ENCODE data around the gene WWC1.

Gene WWC1

DNA sequence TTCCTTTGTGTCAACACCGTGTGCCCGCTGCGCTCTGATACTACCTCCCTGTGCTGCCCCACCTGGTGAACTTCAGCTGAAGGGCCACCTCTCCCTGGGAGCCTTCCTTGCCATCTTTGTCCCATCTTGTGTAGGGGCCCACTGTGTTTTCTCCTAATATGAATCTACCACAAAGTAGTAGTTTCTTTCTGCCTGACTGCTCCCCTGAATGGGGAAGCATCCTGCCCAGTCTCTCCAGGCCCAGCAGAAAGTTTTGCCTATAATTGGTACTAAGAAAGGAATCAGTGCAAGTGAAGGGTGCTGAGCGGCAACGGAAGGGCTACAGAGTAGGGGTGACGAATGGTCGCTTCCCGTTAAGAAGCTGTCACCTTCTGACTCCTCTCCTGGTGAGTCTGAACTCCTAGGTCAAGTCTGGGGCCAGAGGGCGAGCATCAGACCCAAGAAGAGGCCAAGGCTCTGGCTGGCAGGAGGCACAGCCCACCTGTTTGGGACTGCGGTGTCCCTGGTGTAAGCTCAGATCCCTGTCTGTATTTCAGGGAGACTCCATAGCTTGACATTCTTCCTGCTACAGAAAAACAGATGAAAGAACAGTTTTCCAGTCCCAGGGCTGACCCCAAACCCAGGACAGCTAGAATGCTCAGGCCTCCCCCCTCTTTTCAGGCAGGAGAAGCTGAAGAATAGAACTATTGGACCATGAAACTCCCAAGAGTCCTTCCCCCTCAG is 24.1 kb downstream of the WWC1 start:
- H3K36me3 ChIP-seq (replicated peaks; ENCODE audit: insufficient read depth, low read length) = no peaks in the 10 kb centered on the region
- no peak for DNase-seq
- H2AFZ ChIP-seq (ENCODE audit: low read length) = no peak overlapping the region
- no peaks in the 10 kb centered on the region for H3K9me3 ChIP-seq (replicated peaks; ENCODE audit: insufficient read depth, low read length)
- H3K27ac ChIP-seq (ENCODE audit: low read length) = no peak overlapping the region
- H3K4me3 ChIP-seq (ENCODE audit: low read length) = no peak overlapping the region
- H4K20me1 ChIP-seq (ENCODE audit: insufficient read depth, low read length) = peaks cover 4% of the 10 kb centered on the region; the same call in 1 of the 2 replicates
- no peak overlapping the region for H3K4me2 ChIP-seq (ENCODE audit: low read depth, low read length)
- peaks cover 6% of the 10 kb centered on the region; the same call in 1 of the 2 replicates for H3F3A ChIP-seq (ENCODE audit: insufficient read depth, low read length)
- peaks cover 7% of the 10 kb centered on the region for H3K4me1 ChIP-seq (ENCODE audit: low read length)
- H3K27me3 ChIP-seq (replicated peaks; ENCODE audit: insufficient read depth, low read length) = no peaks in the 10 kb centered on the region
- TF ChIP-seq, protein P1, sequence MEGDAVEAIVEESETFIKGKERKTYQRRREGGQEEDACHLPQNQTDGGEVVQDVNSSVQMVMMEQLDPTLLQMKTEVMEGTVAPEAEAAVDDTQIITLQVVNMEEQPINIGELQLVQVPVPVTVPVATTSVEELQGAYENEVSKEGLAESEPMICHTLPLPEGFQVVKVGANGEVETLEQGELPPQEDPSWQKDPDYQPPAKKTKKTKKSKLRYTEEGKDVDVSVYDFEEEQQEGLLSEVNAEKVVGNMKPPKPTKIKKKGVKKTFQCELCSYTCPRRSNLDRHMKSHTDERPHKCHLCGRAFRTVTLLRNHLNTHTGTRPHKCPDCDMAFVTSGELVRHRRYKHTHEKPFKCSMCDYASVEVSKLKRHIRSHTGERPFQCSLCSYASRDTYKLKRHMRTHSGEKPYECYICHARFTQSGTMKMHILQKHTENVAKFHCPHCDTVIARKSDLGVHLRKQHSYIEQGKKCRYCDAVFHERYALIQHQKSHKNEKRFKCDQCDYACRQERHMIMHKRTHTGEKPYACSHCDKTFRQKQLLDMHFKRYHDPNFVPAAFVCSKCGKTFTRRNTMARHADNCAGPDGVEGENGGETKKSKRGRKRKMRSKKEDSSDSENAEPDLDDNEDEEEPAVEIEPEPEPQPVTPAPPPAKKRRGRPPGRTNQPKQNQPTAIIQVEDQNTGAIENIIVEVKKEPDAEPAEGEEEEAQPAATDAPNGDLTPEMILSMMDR (IDR thresholded peaks at IDR 0.05; ENCODE audit: low read length) = no peak
- TF ChIP-seq EZH2 (optimal IDR thresholded peaks at IDR 0.05; ENCODE audit: low read depth, low read length) = no peak
- no peak for TF ChIP-seq EZH2phosphoT487 (IDR thresholded peaks at IDR 0.05; ENCODE audit: low read length)
- H3K79me2 ChIP-seq (ENCODE audit: low read length) = peaks cover 58% of the 10 kb centered on the region
- H3K9ac ChIP-seq (ENCODE audit: low read length) = no peak overlapping the region
- no peaks in the 10 kb centered on the region for H3K9me2 ChIP-seq (replicated peaks; ENCODE audit: insufficient read depth, low read length)

DNA sequence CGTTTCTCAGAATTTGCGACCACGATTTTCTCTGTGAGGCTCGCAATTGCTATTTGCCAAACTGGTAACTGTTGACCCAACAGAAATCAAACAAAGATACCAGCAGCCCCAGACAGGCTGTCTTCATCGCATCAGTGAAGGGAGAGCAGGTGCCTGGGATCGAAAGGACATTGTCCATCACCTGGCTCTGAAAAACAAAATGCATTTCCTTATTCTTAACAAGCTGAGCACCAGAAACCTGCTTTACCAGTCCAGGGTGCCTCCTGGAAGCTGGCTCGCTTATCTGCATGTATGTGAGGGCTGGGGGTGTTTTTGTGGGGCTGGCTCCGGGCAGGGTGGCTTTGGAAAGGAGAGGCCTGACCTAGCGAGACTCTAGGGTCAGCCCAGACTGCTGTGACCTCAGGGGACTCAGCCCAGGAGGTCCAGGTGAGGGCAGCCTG is 24.7 kb downstream of the WWC1 start:
- Histone ChIP-seq H3K4me2 (ENCODE audit: low read depth, low read length) (no peak overlapping the region), H3F3A (ENCODE audit: insufficient read depth, low read length) (peaks cover 6% of the 10 kb centered on the region; the same call in 1 of the 2 replicates), H3K9ac (ENCODE audit: low read length) (no peak overlapping the region), H2AFZ (ENCODE audit: low read length) (no peak overlapping the region), H3K4me1 (ENCODE audit: low read length) (peaks cover 7% of the 10 kb centered on the region), H3K79me2 (ENCODE audit: low read length) (peaks cover 58% of the 10 kb centered on the region), H3K9me2 (replicated peaks; ENCODE audit: insufficient read depth, low read length) (no peaks in the 10 kb centered on the region), H3K27me3 (replicated peaks; ENCODE audit: insufficient read depth, low read length) (no peaks in the 10 kb centered on the region), H3K9me3 (replicated peaks; ENCODE audit: insufficient read depth, low read length) (no peaks in the 10 kb centered on the region), H3K36me3 (replicated peaks; ENCODE audit: insufficient read depth, low read length) (no peaks in the 10 kb centered on the region), H3K27ac (ENCODE audit: low read length) (no peak overlapping the region), H4K20me1 (ENCODE audit: insufficient read depth, low read length) (peaks cover 4% of the 10 kb centered on the region; the same call in 1 of the 2 replicates), H3K4me3 (ENCODE audit: low read length) (no peak overlapping the region)
- DNase-seq = no peak
- no peak for TF ChIP-seq EZH2 (optimal IDR thresholded peaks at IDR 0.05; ENCODE audit: low read depth, low read length)
- TF ChIP-seq EZH2phosphoT487 (IDR thresholded peaks at IDR 0.05; ENCODE audit: low read length) = no peak
- TF ChIP-seq, protein P1 (IDR thresholded peaks at IDR 0.05; ENCODE audit: low read length) = no peak

DNA sequence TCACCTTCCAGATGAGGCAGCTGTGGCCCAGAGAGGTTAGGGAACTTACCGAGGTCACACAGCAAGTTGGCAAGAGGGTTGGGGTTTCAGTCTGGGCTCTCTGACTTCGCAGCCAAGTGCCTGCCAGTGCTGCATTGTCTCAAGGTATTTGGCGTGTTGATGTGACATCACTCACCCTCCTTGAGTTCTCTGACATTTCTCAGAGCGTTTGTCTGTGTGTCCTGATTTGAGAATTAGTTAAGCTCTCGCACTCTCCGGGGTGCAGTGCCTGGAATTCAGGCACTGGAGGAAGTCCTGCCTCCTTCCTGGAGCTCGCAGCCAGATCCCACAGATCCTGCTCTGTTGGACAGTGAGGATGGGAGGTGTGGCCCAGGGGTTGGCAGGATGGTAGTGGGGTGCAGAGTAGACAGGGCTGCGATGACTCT is 25.7 kb downstream of the WWC1 start:
- Histone ChIP-seq H3K27ac (ENCODE audit: low read length) (no peak overlapping the region), H3K9me2 (replicated peaks; ENCODE audit: insufficient read depth, low read length) (no peaks in the 10 kb centered on the region), H3K4me1 (ENCODE audit: low read length) (peaks cover 7% of the 10 kb centered on the region), H2AFZ (ENCODE audit: low read length) (no peak overlapping the region), H3K4me2 (ENCODE audit: low read depth, low read length) (no peak overlapping the region), H3K79me2 (ENCODE audit: low read length) (peaks cover 59% of the 10 kb centered on the region), H3K36me3 (replicated peaks; ENCODE audit: insufficient read depth, low read length) (no peaks in the 10 kb centered on the region), H3K4me3 (ENCODE audit: low read length) (no peak overlapping the region), H3K27me3 (replicated peaks; ENCODE audit: insufficient read depth, low read length) (no peaks in the 10 kb centered on the region), H3K9ac (ENCODE audit: low read length) (no peak overlapping the region), H3K9me3 (replicated peaks; ENCODE audit: insufficient read depth, low read length) (no peaks in the 10 kb centered on the region), H4K20me1 (ENCODE audit: insufficient read depth, low read length) (peaks cover 4% of the 10 kb centered on the region; the same call in 1 of the 2 replicates), H3F3A (ENCODE audit: insufficient read depth, low read length) (peaks cover 6% of the 10 kb centered on the region; the same call in 1 of the 2 replicates)
- TF ChIP-seq, protein P1 (IDR thresholded peaks at IDR 0.05; ENCODE audit: low read length) = no peak
- TF ChIP-seq EZH2phosphoT487 (IDR thresholded peaks at IDR 0.05; ENCODE audit: low read length) = no peak
- TF ChIP-seq EZH2 (optimal IDR thresholded peaks at IDR 0.05; ENCODE audit: low read depth, low read length) = no peak
- DNase-seq = no peak
